OCI-LY7 (cell line): ENCODE results near the gene CD44.

ENCODE experiments used
- EZH2phosphoT487 ChIP-seq: fragments of 200-600 bp; sonication (generic); IDR thresholded peaks from 2 replicates; pipeline ENCODE4 v1.6.1; 2018; ENCODE audit warnings: low read depth, borderline replicate concordance, mild to moderate bottlenecking, mixed run types, antibody characterized with exemption, low read length, moderate library complexity, mixed read lengths
- TF ChIP-seq, protein P1 (sequence below): fragments of 200-600 bp; sonication (generic); conservative IDR thresholded peaks from 2 replicates; pipeline ENCODE4 v1.5.1; 2014; ENCODE audit warnings: mild to moderate bottlenecking, antibody characterized with exemption, low read length, moderate library complexity, mixed read lengths

DNA sequence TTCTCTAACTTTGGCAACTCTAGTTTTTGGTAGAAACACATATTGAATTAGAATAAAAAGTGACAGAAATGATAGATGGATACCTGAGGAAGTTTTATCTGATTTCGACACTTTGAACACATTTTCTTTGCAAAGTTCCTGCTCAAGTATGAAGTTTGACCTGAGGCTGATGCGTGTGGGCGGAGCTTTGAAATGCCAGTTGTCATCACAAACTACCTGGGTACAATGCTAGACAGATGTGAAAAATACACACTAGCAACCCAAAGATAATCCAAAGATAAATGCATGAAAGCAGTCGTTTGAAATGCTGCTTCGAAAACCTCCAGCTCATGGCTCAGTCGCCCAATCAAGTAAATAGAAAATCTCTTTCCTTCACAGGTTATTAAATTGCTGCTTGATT is 54.8 kb downstream of the CD44 start:
- TF ChIP-seq, protein P1, sequence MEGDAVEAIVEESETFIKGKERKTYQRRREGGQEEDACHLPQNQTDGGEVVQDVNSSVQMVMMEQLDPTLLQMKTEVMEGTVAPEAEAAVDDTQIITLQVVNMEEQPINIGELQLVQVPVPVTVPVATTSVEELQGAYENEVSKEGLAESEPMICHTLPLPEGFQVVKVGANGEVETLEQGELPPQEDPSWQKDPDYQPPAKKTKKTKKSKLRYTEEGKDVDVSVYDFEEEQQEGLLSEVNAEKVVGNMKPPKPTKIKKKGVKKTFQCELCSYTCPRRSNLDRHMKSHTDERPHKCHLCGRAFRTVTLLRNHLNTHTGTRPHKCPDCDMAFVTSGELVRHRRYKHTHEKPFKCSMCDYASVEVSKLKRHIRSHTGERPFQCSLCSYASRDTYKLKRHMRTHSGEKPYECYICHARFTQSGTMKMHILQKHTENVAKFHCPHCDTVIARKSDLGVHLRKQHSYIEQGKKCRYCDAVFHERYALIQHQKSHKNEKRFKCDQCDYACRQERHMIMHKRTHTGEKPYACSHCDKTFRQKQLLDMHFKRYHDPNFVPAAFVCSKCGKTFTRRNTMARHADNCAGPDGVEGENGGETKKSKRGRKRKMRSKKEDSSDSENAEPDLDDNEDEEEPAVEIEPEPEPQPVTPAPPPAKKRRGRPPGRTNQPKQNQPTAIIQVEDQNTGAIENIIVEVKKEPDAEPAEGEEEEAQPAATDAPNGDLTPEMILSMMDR, result no peak
- no peak for TF ChIP-seq EZH2phosphoT487
